ENCODE data around the gene HAVCR2. TPM values are rescaled to one million over a fixed set of nuclear protein-coding genes. Genes with fewer than 3 reads are reported as not detected.

The HAVCR2 gene
- total RNA-seq: 0.33 and 6.8 TPM in 2 replicates

GRCh38 chr5:157108976-157109375, at the start of gene HAVCR2:
TSS of gene HAVCR2 (minus strand) at chr5:157109044. CDS start at chr5:157108983, 61 bp downstream.

GRCh38 chr5:157142317-157143126, 33.7 kb upstream of the HAVCR2 start, which contains the start of gene MED7:
TSS of gene MED7 (minus strand) at chr5:157142865. CDS start at chr5:157139431, 3,434 bp downstream.

GRCh38 chr5:157059093-157059539, 49.7 kb downstream of the HAVCR2 start, which contains the start of gene HAVCR1:
TSS of gene HAVCR1 (minus strand) at chr5:157059116. CDS start at chr5:157057943, 1,173 bp downstream.

Other genes starting within 250 kb of the HAVCR2 start
- 0.38 TPM in 1 of 2 replicates, not detected in the other for gene TIMD4, start 145.8 kb downstream of the HAVCR2 start, total RNA-seq
- 2.1 and 11.7 TPM in 2 replicates for gene HAVCR1, start 49.9 kb downstream of the HAVCR2 start, total RNA-seq
- 9.3 and 11.6 TPM in 2 replicates for gene MED7, start 33.8 kb upstream of the HAVCR2 start, total RNA-seq
- not detected in 2 replicates for gene GARIN3, start 57.2 kb upstream of the HAVCR2 start, total RNA-seq
- gene ITK, start 71.8 kb upstream of the HAVCR2 start, total RNA-seq: not detected in 2 replicates
- gene CYFIP2, start 157.1 kb upstream of the HAVCR2 start, total RNA-seq: 20.5 and 36.4 TPM in 2 replicates